A673 (cell line): ENCODE results near the gene HP1BP3. TPM values are rescaled to one million over a fixed set of nuclear protein-coding genes. Genes with fewer than 3 reads are reported as not detected.

Experiments
- BruUV-seq: library from RNA; stranded (reverse); fragments of 400-500 nt; replicated peaks from 2 replicates; lab custom pipeline; 2021; lab: Mats Ljungman, UMichigan
- CTCF ChIA-PET: fragments of 300-600 bp; sonication (Branson Sonifier 250); formaldehyde crosslinking; loops from one replicate; lab custom pipeline; 2022; ENCODE audit warnings: antibody characterized with exemption; lab: Charles Lee
- POLR2A ChIA-PET: fragments of 300-600 bp; sonication (Branson Sonifier 250); formaldehyde crosslinking; loops from one replicate; lab custom pipeline; 2022; ENCODE audit warnings: antibody characterized with exemption; ENCODE audit not compliant: low non-redundant PET; lab: Charles Lee
- DNase-seq: peaks from one replicate; pipeline ENCODE4 v3.0.0-alpha.2; 2015; ENCODE audit warnings: low spot score
- H3K27ac ChIP-seq: fragments of 200-600 bp; sonication (generic); 2 replicates; pipeline ENCODE4 v1.5.1; 2016; ENCODE audit warnings: mixed run types, low read depth, mild to moderate bottlenecking, mixed read lengths, antibody characterized with exemption, low read length; ENCODE audit not compliant: poor library complexity, severe bottlenecking
- H3K27me3 ChIP-seq: fragments of 200-600 bp; sonication (generic); replicated peaks from 2 replicates; pipeline ENCODE4 v1.6.1; 2017; ENCODE audit warnings: mixed run types, low read depth, mild to moderate bottlenecking, mixed read lengths, antibody characterized with exemption, low read length; ENCODE audit not compliant: insufficient read depth, poor library complexity
- H3K36me3 ChIP-seq: fragments of 200-600 bp; sonication (generic); 2 replicates; pipeline ENCODE4 v1.6.1; 2016; ENCODE audit warnings: mixed run types, mild to moderate bottlenecking, mixed read lengths, antibody characterized with exemption, low read length; ENCODE audit not compliant: insufficient read depth, poor library complexity, severe bottlenecking
- H3K4me1 ChIP-seq: fragments of 200-600 bp; sonication (generic); 2 replicates; pipeline ENCODE4 v1.6.1; 2017; ENCODE audit warnings: mixed run types, mild to moderate bottlenecking, mixed read lengths, antibody characterized with exemption, low read length; ENCODE audit not compliant: insufficient read depth, poor library complexity, severe bottlenecking
- H3K4me3 ChIP-seq: fragments of 200-600 bp; sonication (generic); 2 replicates; pipeline ENCODE4 v1.5.1; 2016; ENCODE audit warnings: low read depth, mixed run types, mild to moderate bottlenecking, mixed read lengths, low read length; ENCODE audit not compliant: poor library complexity, severe bottlenecking
- H3K9me3 ChIP-seq: fragments of 200-600 bp; sonication (generic); 2 replicates; pipeline ENCODE4 v1.6.1; 2016; ENCODE audit warnings: mixed run types, low read depth, mild to moderate bottlenecking, mixed read lengths, antibody characterized with exemption, low read length; ENCODE audit not compliant: poor library complexity, severe bottlenecking
- CTCF ChIP-seq: fragments of 300-800, 200-600 bp; sonication (generic); conservative IDR thresholded peaks from 2 replicates; pipeline ENCODE4 v1.5.1; 2017; ENCODE audit warnings: low read depth, mild to moderate bottlenecking, antibody characterized with exemption, low read length, moderate library complexity, mixed read lengths
- EZH2 ChIP-seq: fragments of 200-600 bp; sonication (generic); IDR thresholded peaks from 2 replicates; pipeline ENCODE4 v1.6.1; 2017; ENCODE audit warnings: borderline replicate concordance, low read depth, mild to moderate bottlenecking, mixed read lengths, antibody characterized with exemption, low read length; ENCODE audit not compliant: poor library complexity, severe bottlenecking
- intact Hi-C: fragments of 100-400 bp; cut with micrococcal nuclease; formaldehyde crosslinking; loops from one replicate; pipeline ENCODE4 v1.10.0; 2022; ENCODE audit not compliant: unreplicated experiment
- total RNA-seq: library from RNA; stranded (reverse); gene quantifications from 2 replicates; pipeline ENCODE4 v1.2.3, GENCODE V29; 2021

HP1BP3 gene
- total RNA-seq, 1 experiment from 2014 or later, result 337 TPM

- POLR2A ChIA-PET, result no interaction called here
- Histone ChIP-seq H3K9me3 (no peaks in the 10 kb centered on the region), H3K36me3 (no peaks in the 10 kb centered on the region), H3K4me1 (peaks cover 5% of the 10 kb centered on the region), H3K27me3 (no peaks in the 10 kb centered on the region), H3K4me3 (no peak overlapping the region), H3K27ac (no peak overlapping the region)
- TF ChIP-seq EZH2 (no peak), CTCF (no peak)
- intact Hi-C loops, result no loop called here
- DNase-seq, result no peak
- CTCF ChIA-PET, result no interaction called here
- BruUV-seq, result no TSS peak
Observed at GRCh38 chr1:20695515-20695914, 91.6 kb downstream of the HP1BP3 start.

GRCh38 chr1:20693623-20694022 is 93.5 kb downstream of the HP1BP3 start:
- ChIA-PET POLR2A (no interaction called here), CTCF (interaction anchor here (0.7 kb wide), 1 partner anchor 12 kb away, joined by 13 read pairs; no protein-coding TSS in a partner anchor)
- no peaks in the 10 kb centered on the region for H3K9me3 ChIP-seq
- H3K4me1 ChIP-seq, result peaks cover 5% of the 10 kb centered on the region
- no peaks in the 10 kb centered on the region for H3K36me3 ChIP-seq
- intact Hi-C loops, result no loop called here
- BruUV-seq, result no TSS peak
- H3K27me3 ChIP-seq, result no peaks in the 10 kb centered on the region
- DNase-seq, result no peak
- no peak overlapping the region for H3K27ac ChIP-seq
- no peak overlapping the region for H3K4me3 ChIP-seq
- no peak for TF ChIP-seq EZH2
- no peak for TF ChIP-seq CTCF

Other genes starting within 250 kb of the HP1BP3 start
- gene FAM43B, start 234.7 kb downstream of the HP1BP3 start, total RNA-seq, result not detected in 2 replicates
- gene CDA, start 198.2 kb downstream of the HP1BP3 start, total RNA-seq, result not detected in 2 replicates
- 7.2 and 13.3 TPM in 2 replicates for gene PINK1, start 153.8 kb downstream of the HP1BP3 start, total RNA-seq
- 230 and 238 TPM in 2 replicates for gene DDOST, start 125.9 kb downstream of the HP1BP3 start, total RNA-seq
- 0.28 and 0.71 TPM in 2 replicates for gene KIF17, start 69.3 kb downstream of the HP1BP3 start, total RNA-seq
- gene SH2D5, start 54.6 kb downstream of the HP1BP3 start, total RNA-seq, result 1.1 and 1.9 TPM in 2 replicates